Neutrophil (primary cell): ENCODE measurements around the gene LPP.
A peak's percentile ranks its signal among the peaks of the same experiment; 100 is the strongest.

Experiments
- H3K27ac ChIP-seq: fragments of 200-600 bp; sonication (generic); 2 replicates; pipeline ENCODE4 v1.5.1; 2016; ENCODE audit warnings: mild to moderate bottlenecking, moderate library complexity
- H3K27me3 ChIP-seq: fragments of 200-600 bp; sonication (generic); 2 replicates; pipeline ENCODE4 v1.6.0; 2016; ENCODE audit warnings: mild to moderate bottlenecking
- H3K36me3 ChIP-seq: fragments of 200-600 bp; sonication (generic); 2 replicates; pipeline ENCODE4 v1.5.1; 2017
- H3K4me1 ChIP-seq, 2 experiments: fragments of 200-600 bp in 1 of 2; sonication (generic) in 1 of 2; 1 replicate in 1 of 2; 2 replicates in 1 of 2; pipeline versions ENCODE4 v1.5.1 to v1.6.1; 2013 to 2016; ENCODE audit warnings: low read depth in 1 of 2, low read length in 1 of 2, mild to moderate bottlenecking in 1 of 2, moderate library complexity in 1 of 2; ENCODE audit not compliant: control insufficient read depth in 1 of 2, insufficient read depth in 1 of 2
- H3K4me3 ChIP-seq, 2 experiments: fragments of 200-600 bp in 1 of 2; sonication (generic) in 1 of 2; 1 replicate in 1 of 2; 2 replicates in 1 of 2; pipeline ENCODE4 v1.5.1; 2013 to 2016; ENCODE audit warnings: low read depth in 1 of 2, low read length in 1 of 2, mild to moderate bottlenecking in 1 of 2, moderate library complexity in 1 of 2
- H3K9me3 ChIP-seq: fragments of 200-600 bp; sonication (generic); 2 replicates; pipeline ENCODE4 v1.5.1; 2016
- CTCF ChIP-seq: fragments of 200-600 bp; sonication (generic); IDR thresholded peaks from 2 replicates; pipeline ENCODE4 v1.5.1; 2016; ENCODE audit warnings: antibody characterized with exemption

Gene LPP

GRCh38 chr3:188505911-188506310 is 352.0 kb downstream of the LPP start:
- no peak overlapping the region for H3K4me3 ChIP-seq
- H3K27me3 ChIP-seq: no peaks in the 10 kb centered on the region
- H3K36me3 ChIP-seq: no peaks in the 10 kb centered on the region
- no peak for TF ChIP-seq CTCF
- no peaks in the 10 kb centered on the region for H3K9me3 ChIP-seq
- H3K4me1 ChIP-seq: peaks cover 17 to 23% of the 10 kb centered on the region in 2 experiments
- H3K27ac ChIP-seq: no peak overlapping the region

DNA sequence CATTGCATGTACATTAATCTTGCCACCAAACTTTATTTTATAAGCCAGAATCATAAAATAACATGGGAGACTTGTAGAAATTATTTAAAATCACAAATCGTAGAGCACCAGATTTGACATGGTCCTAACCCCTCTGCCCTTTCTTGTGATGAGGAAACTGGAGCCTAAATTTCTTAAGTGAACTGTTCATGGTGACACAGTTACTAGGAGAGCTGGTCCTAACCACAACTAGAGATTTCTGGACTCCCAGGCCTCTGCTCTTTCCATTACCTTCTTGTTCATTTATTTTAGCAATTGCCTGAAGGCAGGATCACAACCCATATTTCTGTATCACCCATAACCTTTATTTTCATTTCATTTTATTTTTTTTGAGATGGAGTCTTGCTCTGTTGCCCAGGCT is 352.5 kb downstream of the LPP start:
- Histone ChIP-seq H3K36me3 (no peaks in the 10 kb centered on the region), H3K4me3 (no peak overlapping the region), H3K9me3 (no peaks in the 10 kb centered on the region), H3K27ac (no peak overlapping the region), H3K27me3 (no peaks in the 10 kb centered on the region), H3K4me1 (peaks cover 17 to 23% of the 10 kb centered on the region in 2 experiments)
- no peak for TF ChIP-seq CTCF

DNA sequence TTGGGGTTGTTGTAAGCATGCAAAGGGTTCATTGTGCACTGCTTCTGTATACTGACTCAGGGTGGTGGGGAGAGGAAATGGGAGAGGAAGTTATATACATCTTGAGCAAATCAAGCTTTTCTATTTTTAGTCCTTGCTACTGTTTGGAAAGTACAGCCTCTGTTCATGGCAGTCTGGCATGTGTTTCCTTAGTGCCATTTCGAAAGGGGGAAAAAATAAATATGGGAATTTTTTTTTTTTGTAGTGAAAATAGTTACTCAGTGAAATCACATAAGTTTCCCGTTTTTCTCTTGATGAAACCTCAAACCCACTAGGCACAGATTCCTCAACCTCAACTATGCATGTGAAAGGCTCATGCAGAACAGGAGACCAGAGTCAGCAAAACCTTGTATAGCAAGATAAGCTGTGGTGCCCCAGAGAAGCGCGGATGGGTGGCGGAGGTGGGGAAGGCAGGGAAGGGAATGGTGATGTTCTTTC is 353.3 kb downstream of the LPP start:
- TF ChIP-seq CTCF: no peak
- Histone ChIP-seq H3K4me3 (peak overlapping the region in 1 of 2 experiments; percentile 23), H3K36me3 (no peaks in the 10 kb centered on the region)

DNA sequence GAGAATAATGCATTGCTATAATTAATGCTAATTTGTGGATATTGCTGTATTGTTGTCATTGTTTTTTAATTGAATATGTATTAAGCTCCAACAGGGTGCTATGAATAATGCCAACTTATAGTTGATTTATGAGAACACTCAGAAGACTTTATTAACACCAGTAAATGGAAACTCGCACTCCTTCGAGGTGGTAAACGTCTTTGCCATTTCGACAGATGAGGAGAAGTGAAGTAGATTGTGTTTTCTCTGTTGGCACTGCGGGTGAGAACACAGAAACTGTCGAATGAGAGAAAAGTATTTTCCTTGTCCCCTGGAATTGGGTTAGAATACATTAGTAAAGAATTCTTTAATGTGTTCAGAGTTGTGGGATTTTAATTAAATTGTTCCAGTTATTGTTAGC is 354.5 kb downstream of the LPP start:
- no peaks in the 10 kb centered on the region for H3K36me3 ChIP-seq
- H3K27me3 ChIP-seq: no peaks in the 10 kb centered on the region
- TF ChIP-seq CTCF: no peak
- H3K27ac ChIP-seq: no peak overlapping the region
- H3K4me1 ChIP-seq: peaks cover 17 to 23% of the 10 kb centered on the region in 2 experiments
- H3K4me3 ChIP-seq: no peak overlapping the region
- no peaks in the 10 kb centered on the region for H3K9me3 ChIP-seq

More for the DNA sequence above, 353.3 kb downstream of the LPP start:
- H3K27ac ChIP-seq: peak overlapping the region; percentile 60
- H3K27me3 ChIP-seq: no peaks in the 10 kb centered on the region
- peaks cover 17 to 23% of the 10 kb centered on the region in 2 experiments for H3K4me1 ChIP-seq
- no peaks in the 10 kb centered on the region for H3K9me3 ChIP-seq

DNA sequence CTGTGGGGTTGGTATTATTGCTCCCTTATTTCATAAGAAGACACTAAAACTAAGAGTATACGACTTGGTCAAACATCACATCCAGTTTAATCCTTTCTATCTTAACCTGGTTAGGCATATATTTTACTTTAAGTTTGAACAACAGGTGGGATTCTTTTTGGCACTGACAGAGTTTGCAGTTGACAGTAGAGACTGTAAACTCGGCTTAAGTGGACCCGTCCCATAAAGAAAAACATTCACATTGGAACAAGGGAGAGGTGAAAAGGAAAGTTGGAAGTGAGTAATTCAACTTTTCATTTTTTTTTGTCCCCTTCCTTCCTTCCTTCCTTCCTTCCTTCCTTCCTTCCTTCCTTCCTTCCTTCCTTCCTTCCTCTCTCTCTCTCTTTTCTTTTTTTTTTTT is 355.4 kb downstream of the LPP start:
- Histone ChIP-seq H3K27ac (no peak overlapping the region), H3K4me3 (no peak overlapping the region), H3K36me3 (no peaks in the 10 kb centered on the region), H3K27me3 (no peaks in the 10 kb centered on the region), H3K4me1 (peaks cover 17 to 23% of the 10 kb centered on the region in 2 experiments), H3K9me3 (no peaks in the 10 kb centered on the region)
- no peak for TF ChIP-seq CTCF

- no peak for TF ChIP-seq CTCF
- Histone ChIP-seq H3K4me1 (peaks cover 17 to 23% of the 10 kb centered on the region in 2 experiments), H3K27me3 (no peaks in the 10 kb centered on the region), H3K4me3 (no peak overlapping the region), H3K9me3 (no peaks in the 10 kb centered on the region), H3K36me3 (no peaks in the 10 kb centered on the region), H3K27ac (no peak overlapping the region)
These were observed 356.4 kb downstream of the LPP start for GRCh38 chr3:188510366-188510765.
